Measurements from ENCODE around the gene PCDH15. TPM values are rescaled to one million over a fixed set of nuclear protein-coding genes. Genes with fewer than 3 reads are reported as not detected.

PCDH15 gene
- total RNA-seq, 1 donor from 2014 or later = 21.7 TPM

DNA sequence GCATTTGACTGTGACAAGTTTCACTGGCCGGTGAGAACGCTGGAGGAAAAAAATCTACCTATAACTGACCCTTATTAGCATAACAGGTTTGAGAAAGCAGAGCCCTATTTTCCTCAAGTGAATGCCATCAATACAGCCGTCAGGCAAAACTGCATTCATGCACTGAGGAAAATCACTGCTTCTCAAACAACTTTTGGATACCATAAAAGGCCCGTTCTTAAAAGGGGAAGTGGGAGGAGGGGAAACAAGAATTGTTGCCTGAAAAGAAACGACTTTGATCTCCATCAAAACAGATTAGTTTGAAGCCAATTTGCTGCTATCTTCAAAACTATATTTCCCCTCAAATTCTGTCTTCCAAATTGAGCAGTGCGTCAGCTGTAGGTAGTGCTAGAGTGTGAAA lies 670.6 kb downstream of the PCDH15 start:
- Mint-ChIP-seq H3K9me3 (peaks cover 2% of the 10 kb centered on the region), H3K27ac (ENCODE audit: unreplicated experiment) (peak overlapping the region; percentile 14), H3K36me3 (ENCODE audit: low read depth) (peaks cover 4% of the 10 kb centered on the region), H3K27me3 (ENCODE audit: low read depth) (no peaks in the 10 kb centered on the region), H3K4me3 (no peak overlapping the region), H3K4me1 (peaks cover 7% of the 10 kb centered on the region)
- TF ChIP-seq, protein P1, sequence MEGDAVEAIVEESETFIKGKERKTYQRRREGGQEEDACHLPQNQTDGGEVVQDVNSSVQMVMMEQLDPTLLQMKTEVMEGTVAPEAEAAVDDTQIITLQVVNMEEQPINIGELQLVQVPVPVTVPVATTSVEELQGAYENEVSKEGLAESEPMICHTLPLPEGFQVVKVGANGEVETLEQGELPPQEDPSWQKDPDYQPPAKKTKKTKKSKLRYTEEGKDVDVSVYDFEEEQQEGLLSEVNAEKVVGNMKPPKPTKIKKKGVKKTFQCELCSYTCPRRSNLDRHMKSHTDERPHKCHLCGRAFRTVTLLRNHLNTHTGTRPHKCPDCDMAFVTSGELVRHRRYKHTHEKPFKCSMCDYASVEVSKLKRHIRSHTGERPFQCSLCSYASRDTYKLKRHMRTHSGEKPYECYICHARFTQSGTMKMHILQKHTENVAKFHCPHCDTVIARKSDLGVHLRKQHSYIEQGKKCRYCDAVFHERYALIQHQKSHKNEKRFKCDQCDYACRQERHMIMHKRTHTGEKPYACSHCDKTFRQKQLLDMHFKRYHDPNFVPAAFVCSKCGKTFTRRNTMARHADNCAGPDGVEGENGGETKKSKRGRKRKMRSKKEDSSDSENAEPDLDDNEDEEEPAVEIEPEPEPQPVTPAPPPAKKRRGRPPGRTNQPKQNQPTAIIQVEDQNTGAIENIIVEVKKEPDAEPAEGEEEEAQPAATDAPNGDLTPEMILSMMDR (conservative IDR thresholded peaks at IDR 0.05) = no peak
- no peak for DNase-seq (ENCODE audit: low read depth, low spot score)

DNA sequence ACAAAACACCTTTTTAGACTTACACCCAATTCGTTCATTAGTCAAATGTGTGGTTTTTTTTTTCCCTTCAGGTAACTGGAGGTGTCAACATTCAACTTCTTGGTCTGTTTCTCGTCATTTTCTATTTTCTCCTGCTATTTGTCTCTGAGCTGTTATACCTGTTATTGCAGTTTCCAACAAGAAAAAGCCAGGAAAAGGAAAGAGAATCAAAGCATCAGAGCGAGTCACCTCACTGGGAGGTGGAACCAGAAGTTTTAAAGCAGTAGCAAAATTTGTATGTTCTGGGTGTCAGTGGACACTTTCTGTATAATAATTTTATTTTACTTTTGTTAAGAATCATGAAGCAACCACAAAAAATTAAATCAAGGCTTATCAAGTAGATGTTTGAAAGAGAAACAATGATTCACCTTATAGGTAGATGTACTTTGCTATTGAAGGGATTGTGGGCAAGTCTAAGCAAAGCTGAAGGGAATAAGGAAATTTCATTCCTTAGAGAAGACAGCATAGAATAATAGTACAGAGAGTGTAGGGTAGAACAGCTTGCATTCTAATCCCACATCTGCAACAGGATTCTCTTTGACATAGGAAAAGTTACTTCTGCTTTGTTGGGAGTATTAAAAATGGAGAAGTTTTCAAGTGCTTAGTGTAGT lies 675.8 kb downstream of the PCDH15 start:
- peaks cover 3% of the 10 kb centered on the region for H3K36me3 Mint-ChIP-seq (ENCODE audit: low read depth)
- no peak for DNase-seq (ENCODE audit: low read depth, low spot score)
- no peak overlapping the region for H3K27ac Mint-ChIP-seq (ENCODE audit: unreplicated experiment)
- TF ChIP-seq, protein P1 (conservative IDR thresholded peaks at IDR 0.05) = no peak
- peaks cover 2% of the 10 kb centered on the region for H3K4me1 Mint-ChIP-seq
- H3K9me3 Mint-ChIP-seq = peaks cover 7% of the 10 kb centered on the region
- no peaks in the 10 kb centered on the region for H3K27me3 Mint-ChIP-seq (ENCODE audit: low read depth)
- no peak overlapping the region for H3K4me3 Mint-ChIP-seq

DNA sequence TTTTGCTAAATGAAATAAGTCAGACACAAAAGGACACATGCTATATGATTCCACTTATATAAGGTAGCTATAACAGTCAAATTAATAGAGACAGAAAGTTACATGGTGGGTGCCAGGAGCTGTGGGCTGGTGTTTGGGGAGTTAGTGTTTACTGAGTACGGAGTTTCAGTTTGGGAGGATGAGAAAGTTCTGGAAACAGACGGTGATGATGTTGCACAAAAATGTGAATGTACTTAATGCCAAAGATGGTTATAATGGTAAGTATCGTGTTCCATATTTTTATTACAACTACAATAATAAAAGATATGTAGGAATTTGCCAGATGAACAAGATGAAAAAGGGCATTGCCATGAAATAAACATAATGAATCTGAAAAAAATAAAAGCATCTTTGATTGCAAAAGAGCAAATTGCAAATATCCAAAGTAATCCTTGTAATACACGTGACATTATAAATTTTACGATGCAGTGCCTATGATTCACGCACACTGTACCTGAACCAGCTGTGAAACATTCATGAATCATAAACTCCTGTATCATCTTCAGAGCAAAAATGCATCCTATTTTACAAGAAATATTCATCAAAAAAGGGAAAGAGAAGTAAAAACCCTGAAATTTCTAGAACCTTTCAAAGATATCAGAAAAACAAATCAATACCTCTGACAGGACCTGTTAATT lies 676.7 kb downstream of the PCDH15 start:
- no peak overlapping the region for H3K4me3 Mint-ChIP-seq
- peaks cover 4% of the 10 kb centered on the region for H3K36me3 Mint-ChIP-seq (ENCODE audit: low read depth)
- TF ChIP-seq, protein P1 (conservative IDR thresholded peaks at IDR 0.05) = no peak
- no peak for DNase-seq (ENCODE audit: low read depth, low spot score)
- no peaks in the 10 kb centered on the region for H3K27me3 Mint-ChIP-seq (ENCODE audit: low read depth)
- H3K4me1 Mint-ChIP-seq = no peaks in the 10 kb centered on the region
- H3K9me3 Mint-ChIP-seq = peaks cover 9% of the 10 kb centered on the region
- peak overlapping the region; percentile 92 for H3K27ac Mint-ChIP-seq (ENCODE audit: unreplicated experiment)

DNA sequence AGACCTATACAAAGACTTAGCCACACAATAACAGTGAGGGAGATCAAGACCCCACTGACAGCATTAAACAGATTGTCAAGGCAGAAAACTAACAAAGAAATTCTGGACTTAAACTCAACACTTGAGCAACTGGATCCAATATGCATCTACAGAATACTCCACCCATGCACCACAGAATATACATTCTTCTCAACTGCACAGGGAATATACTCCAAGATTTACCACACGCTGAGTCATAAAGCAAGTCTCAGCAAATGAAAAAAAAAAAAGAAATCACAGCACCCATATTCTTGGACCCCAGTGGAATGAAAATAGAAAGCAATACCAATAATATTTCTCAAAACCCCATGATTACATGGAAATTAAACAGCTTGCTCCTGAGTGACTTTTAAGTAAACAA lies 680.2 kb downstream of the PCDH15 start:
- Mint-ChIP-seq H3K36me3 (ENCODE audit: low read depth) (peaks cover 12% of the 10 kb centered on the region), H3K4me1 (no peaks in the 10 kb centered on the region), H3K4me3 (no peak overlapping the region), H3K9me3 (peaks cover 11% of the 10 kb centered on the region), H3K27me3 (ENCODE audit: low read depth) (no peaks in the 10 kb centered on the region), H3K27ac (ENCODE audit: unreplicated experiment) (no peak overlapping the region)
- DNase-seq (ENCODE audit: low read depth, low spot score) = no peak
- TF ChIP-seq, protein P1 (conservative IDR thresholded peaks at IDR 0.05) = no peak

DNA sequence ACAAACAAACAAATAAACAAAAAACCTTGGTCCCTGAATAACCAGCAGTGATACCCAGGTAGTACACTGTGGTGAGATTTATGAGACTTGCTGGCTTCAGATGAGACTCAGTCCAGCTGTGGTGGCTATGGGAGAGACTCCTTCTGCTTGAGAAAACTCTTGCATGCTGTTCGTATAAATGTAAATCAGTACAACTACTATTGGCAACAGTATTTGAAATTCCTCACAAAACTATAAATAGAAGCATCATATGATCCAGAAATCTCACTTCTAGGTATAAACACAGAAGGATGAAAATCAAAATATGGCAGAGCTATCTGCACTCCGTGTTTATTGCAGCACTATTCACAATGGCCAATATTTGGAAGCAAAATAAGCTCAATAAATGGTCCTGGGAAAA lies 692.1 kb downstream of the PCDH15 start:
- TF ChIP-seq, protein P1 (conservative IDR thresholded peaks at IDR 0.05) = no peak
- H3K4me1 Mint-ChIP-seq = no peaks in the 10 kb centered on the region
- H3K27me3 Mint-ChIP-seq (ENCODE audit: low read depth) = no peaks in the 10 kb centered on the region
- no peaks in the 10 kb centered on the region for H3K36me3 Mint-ChIP-seq (ENCODE audit: low read depth)
- H3K9me3 Mint-ChIP-seq = peaks cover 6% of the 10 kb centered on the region
- DNase-seq (ENCODE audit: low read depth, low spot score) = no peak
- no peak overlapping the region for H3K27ac Mint-ChIP-seq (ENCODE audit: unreplicated experiment)
- no peak overlapping the region for H3K4me3 Mint-ChIP-seq

Measured in neural crest cell (in vitro differentiated cells).